Activated CD4-positive, alpha-beta T cell treated with anti-CD3 and anti-CD28 coated beads for 4 hours (primary cell): ENCODE measurements around the gene GRIK1.

ENCODE experiments used
- DNase-seq, 2 donors: peaks; one replicate each; pipeline ENCODE4 v3.0.0-alpha.2; 2020

The GRIK1 gene

GRCh38 chr21:29826386-29826785 is 113.4 kb downstream of the GRIK1 start:
- DNase-seq: no peak

- DNase-seq: no peak
Observed at GRCh38 chr21:29825936-29826335, 113.9 kb downstream of the GRIK1 start.

- DNase-seq: no peak
Observed at GRCh38 chr21:29825345-29825744, 114.5 kb downstream of the GRIK1 start.

GRCh38 chr21:29822064-29822463 is 117.7 kb downstream of the GRIK1 start:
- no peak for DNase-seq

GRCh38 chr21:29821230-29821629 is 118.6 kb downstream of the GRIK1 start:
- no peak for DNase-seq

GRCh38 chr21:29819675-29820326 is 120.0 kb downstream of the GRIK1 start:
- DNase-seq: no peak

- no peak for DNase-seq
Observed at GRCh38 chr21:29818383-29818921, 121.3 kb downstream of the GRIK1 start.

- DNase-seq: no peak
Observed at GRCh38 chr21:29817450-29817849, 122.3 kb downstream of the GRIK1 start.

GRCh38 chr21:29812947-29813346 is 126.8 kb downstream of the GRIK1 start:
- no peak for DNase-seq

GRCh38 chr21:29810871-29811270 is 128.9 kb downstream of the GRIK1 start:
- DNase-seq: no peak

- no peak for DNase-seq
Observed at GRCh38 chr21:29808153-29808552, 131.6 kb downstream of the GRIK1 start.

GRCh38 chr21:29805105-29805504 is 134.7 kb downstream of the GRIK1 start:
- no peak for DNase-seq

GRCh38 chr21:29803191-29803590 is 136.6 kb downstream of the GRIK1 start:
- DNase-seq: no peak

GRCh38 chr21:29801122-29801521 is 138.7 kb downstream of the GRIK1 start:
- no peak for DNase-seq

GRCh38 chr21:29800056-29800455 is 139.7 kb downstream of the GRIK1 start:
- DNase-seq: no peak

- DNase-seq: no peak
Observed at GRCh38 chr21:29798840-29799239, 141.0 kb downstream of the GRIK1 start.

GRCh38 chr21:29797155-29797554 is 142.6 kb downstream of the GRIK1 start:
- no peak for DNase-seq

- no peak for DNase-seq
Observed at GRCh38 chr21:29793712-29794111, 146.1 kb downstream of the GRIK1 start.

GRCh38 chr21:29789393-29789792 is 150.4 kb downstream of the GRIK1 start:
- DNase-seq: no peak

GRCh38 chr21:29788752-29789151 is 151.0 kb downstream of the GRIK1 start:
- DNase-seq: no peak

- no peak for DNase-seq
Observed at GRCh38 chr21:29787361-29787909, 152.4 kb downstream of the GRIK1 start.

- no peak for DNase-seq
Observed at GRCh38 chr21:29786496-29787360, 153.1 kb downstream of the GRIK1 start.

GRCh38 chr21:29777160-29777559 is 162.6 kb downstream of the GRIK1 start:
- no peak for DNase-seq

- DNase-seq: no peak
Observed at GRCh38 chr21:29775462-29775861, 164.3 kb downstream of the GRIK1 start.
